C4-2B (cell line): ENCODE measurements around the gene SERPINE1.

ENCODE experiments used
- CTCF ChIP-seq: fragments of 450-650 bp; conservative IDR thresholded peaks from 2 replicates; pipeline ENCODE4 v1.5.1; 2017; ENCODE audit warnings: mild to moderate bottlenecking
- ZFX ChIP-seq: fragments of 450-650 bp; IDR thresholded peaks from 2 replicates; pipeline ENCODE4 v1.6.1; 2017

GRCh38 chr7:101166909-101167644 is 40.2 kb downstream of the SERPINE1 start:
- no peak for TF ChIP-seq CTCF
- no peak for TF ChIP-seq ZFX
